Gastroesophageal sphincter (tissue), 4 donors: Measurements from ENCODE around the gene TMEM51. TPM values are rescaled to one million over a fixed set of nuclear protein-coding genes. Genes with fewer than 3 reads are reported as not detected.
A peak's percentile ranks its signal among the peaks of the same experiment; 100 is the strongest.

Experiments used
- ATAC-seq: fragments of 150-250 bp; one replicate; pipeline ENCODE4 v1.9.1; 2016; ENCODE audit warnings: mild to moderate bottlenecking, moderate library complexity
- H3K27ac ChIP-seq, 4 donors: fragments of 200-600 bp; sonication (generic) in 3 of 4; 1 replicate in 3 of 4; 2 replicates in 1 of 4; pipeline ENCODE4 v1.5.1; 2016 to 2019
- H3K27me3 ChIP-seq: fragments of 200-600 bp; sonication (generic); one replicate; pipeline ENCODE4 v1.5.1; 2019
- H3K36me3 ChIP-seq, 2 donors: fragments of 200-600 bp; sonication (generic); one replicate each; pipeline ENCODE4 v1.5.1; 2019; ENCODE audit warnings: control low read depth in 1 of 2
- H3K4me1 ChIP-seq, 3 donors: fragments of 200-600 bp; sonication (generic); 1 replicate in 2 of 3; 2 replicates in 1 of 3; pipeline ENCODE4 v1.5.1; 2016 to 2019; ENCODE audit warnings: control low read depth in 2 of 3
- H3K4me3 ChIP-seq, 2 donors: fragments of 200-600 bp; sonication (generic); one replicate each; pipeline ENCODE4 v1.5.1; 2019; ENCODE audit warnings: mild to moderate bottlenecking in 1 of 2, moderate library complexity in 1 of 2
- H3K9me3 ChIP-seq, 3 donors: fragments of 200-600 bp; sonication (generic); one replicate each; pipeline ENCODE4 v1.5.1; 2017 to 2019; ENCODE audit warnings: control low read depth in 2 of 3
- EP300 ChIP-seq: sonication (generic); formaldehyde crosslinking; IDR thresholded peaks from one replicate; pipeline ENCODE4 v1.6.1; 2017; ENCODE audit warnings: antibody characterized with exemption, mild to moderate bottlenecking
- POLR2A ChIP-seq, 2 donors: fragments of 450-650 bp; IDR thresholded peaks; one replicate each; pipeline ENCODE4 v1.6.1; 2017; ENCODE audit warnings: antibody characterized with exemption in 2 of 2, mild to moderate bottlenecking in 2 of 2, moderate library complexity in 1 of 2
- POLR2AphosphoS5 ChIP-seq: sonication (generic); formaldehyde crosslinking; IDR thresholded peaks from one replicate; pipeline ENCODE4 v1.6.1; 2017; ENCODE audit warnings: antibody characterized with exemption
- WGBS, 2 donors: methylation state at CpG; one replicate each; pipeline ENCODE4 v1.1.5; 2018; ENCODE audit warnings: low coverage in 1 of 2; 5-methylcytosine and 5-hydroxymethylcytosine counted together
- total RNA-seq, 4 donors: library from RNA; depleted of rRNA; stranded (reverse); fragments of >200 nt; gene quantifications; one replicate each; pipeline ENCODE4 v1.1.0, GENCODE V29; 2016
- TF ChIP-seq, protein P1 (sequence below), 4 experiments: fragments of 200-600 bp in 2 of 4; fragments of 450-650 bp in 2 of 4; sonication (generic) in 1 of 4; IDR thresholded peaks; one replicate each; pipeline ENCODE4 v1.5.1; 2017 to 2019; ENCODE audit warnings: antibody characterized with exemption in 4 of 4, mild to moderate bottlenecking in 2 of 4, moderate library complexity in 2 of 4

TMEM51 gene
- total RNA-seq, 4 donors from 2014 or later = 12.6 to 34.7 (median 17.7) TPM

GRCh38 chr1:15217654-15218053 is 64.1 kb downstream of the TMEM51 start:
- TF ChIP-seq, protein P1, sequence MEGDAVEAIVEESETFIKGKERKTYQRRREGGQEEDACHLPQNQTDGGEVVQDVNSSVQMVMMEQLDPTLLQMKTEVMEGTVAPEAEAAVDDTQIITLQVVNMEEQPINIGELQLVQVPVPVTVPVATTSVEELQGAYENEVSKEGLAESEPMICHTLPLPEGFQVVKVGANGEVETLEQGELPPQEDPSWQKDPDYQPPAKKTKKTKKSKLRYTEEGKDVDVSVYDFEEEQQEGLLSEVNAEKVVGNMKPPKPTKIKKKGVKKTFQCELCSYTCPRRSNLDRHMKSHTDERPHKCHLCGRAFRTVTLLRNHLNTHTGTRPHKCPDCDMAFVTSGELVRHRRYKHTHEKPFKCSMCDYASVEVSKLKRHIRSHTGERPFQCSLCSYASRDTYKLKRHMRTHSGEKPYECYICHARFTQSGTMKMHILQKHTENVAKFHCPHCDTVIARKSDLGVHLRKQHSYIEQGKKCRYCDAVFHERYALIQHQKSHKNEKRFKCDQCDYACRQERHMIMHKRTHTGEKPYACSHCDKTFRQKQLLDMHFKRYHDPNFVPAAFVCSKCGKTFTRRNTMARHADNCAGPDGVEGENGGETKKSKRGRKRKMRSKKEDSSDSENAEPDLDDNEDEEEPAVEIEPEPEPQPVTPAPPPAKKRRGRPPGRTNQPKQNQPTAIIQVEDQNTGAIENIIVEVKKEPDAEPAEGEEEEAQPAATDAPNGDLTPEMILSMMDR (IDR thresholded peaks at IDR 0.05) = no peak
- TF ChIP-seq EP300 = no peak
- TF ChIP-seq POLR2A (IDR thresholded peaks at IDR 0.05) = no peak
- no peak for TF ChIP-seq POLR2AphosphoS5
- Histone ChIP-seq H3K4me1 (peaks cover 0 to 27% (median 18%) of the 10 kb centered on the region in 3 donors), H3K27me3 (no peaks in the 10 kb centered on the region), H3K27ac (no peak overlapping the region), H3K36me3 (peaks cover 0 to 16% of the 10 kb centered on the region in 2 donors), H3K9me3 (no peaks in the 10 kb centered on the region), H3K4me3 (no peak overlapping the region)
- no peak for ATAC-seq
- WGBS, 2 donors = 89% methylated on average over 1 of the region's 1 CpG; no CpG with 5 or more reads in 1 of the 2 donors

DNA sequence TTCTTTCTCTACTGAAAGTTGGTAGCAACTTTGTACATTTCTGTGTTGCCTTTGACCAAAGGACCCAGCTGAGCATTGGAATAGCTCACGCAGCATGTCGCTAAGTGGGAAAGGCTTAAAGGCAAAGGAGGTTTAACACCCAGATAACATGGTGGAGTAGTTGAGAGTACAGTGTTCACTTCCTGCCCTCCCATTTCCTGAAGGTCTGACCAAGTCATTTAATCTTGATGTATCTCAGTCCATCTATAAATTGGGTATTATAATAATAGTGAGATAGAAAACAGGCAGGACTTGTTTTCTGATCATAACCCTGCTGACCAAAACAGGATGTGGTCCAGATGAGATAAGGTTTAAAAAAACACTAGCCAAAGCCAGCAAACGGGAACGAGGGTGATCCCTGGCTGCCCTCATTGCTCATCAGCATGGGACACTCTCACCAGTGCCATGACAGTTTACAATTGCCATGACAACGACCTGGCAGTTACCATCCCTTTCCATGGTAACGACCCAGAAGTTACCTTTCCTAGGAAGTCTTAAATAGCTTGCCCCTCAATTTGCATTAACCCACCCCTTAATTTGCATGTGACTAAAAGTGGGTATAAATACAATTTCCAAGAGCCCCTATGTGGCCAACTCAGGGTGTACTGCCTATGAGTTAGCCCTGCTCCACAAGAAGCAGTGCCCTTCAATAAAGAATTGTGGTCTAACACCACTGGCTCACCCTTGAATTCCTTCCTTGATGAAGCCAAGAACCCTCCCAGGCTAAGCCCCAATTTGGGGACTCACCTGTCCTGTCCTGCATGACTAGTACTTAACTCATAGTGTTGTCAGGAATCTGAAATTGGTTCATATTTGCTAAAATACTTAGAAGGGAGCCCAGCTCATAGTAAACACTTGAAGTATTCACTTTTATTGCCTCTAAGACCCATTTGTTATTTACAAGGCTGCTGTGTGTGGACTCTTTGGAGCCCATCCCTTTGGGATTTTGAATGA is 65.0 kb downstream of the TMEM51 start:
- no peak overlapping the region for H3K4me3 ChIP-seq

GRCh38 chr1:15219280-15220023 is 65.9 kb downstream of the TMEM51 start:
- Histone ChIP-seq H3K4me3 (no peak overlapping the region), H3K36me3 (peaks cover 0 to 16% of the 10 kb centered on the region in 2 donors), H3K27me3 (no peaks in the 10 kb centered on the region), H3K4me1 (peaks cover 0 to 9% (median 9%) of the 10 kb centered on the region in 3 donors), H3K27ac (no peak overlapping the region), H3K9me3 (no peaks in the 10 kb centered on the region)
- TF ChIP-seq EP300 = no peak
- TF ChIP-seq POLR2A (IDR thresholded peaks at IDR 0.05) = no peak
- no peak for TF ChIP-seq POLR2AphosphoS5
- TF ChIP-seq, protein P1 (IDR thresholded peaks at IDR 0.05) = no peak
- 91 to 92% methylated on average over 7 of the region's 22 CpGs for WGBS, 2 donors
- ATAC-seq = no peak

More for the DNA sequence above, 65.0 kb downstream of the TMEM51 start:
- peak; percentile 48 for ATAC-seq
- 57 to 86% methylated on average over 2 to 6 of the region's 6 CpGs for WGBS, 2 donors
- H3K9me3 ChIP-seq = no peaks in the 10 kb centered on the region
- H3K4me1 ChIP-seq = peaks cover 0 to 18% (median 10%) of the 10 kb centered on the region in 3 donors
- H3K27me3 ChIP-seq = no peaks in the 10 kb centered on the region
- H3K36me3 ChIP-seq = peaks cover 0 to 16% of the 10 kb centered on the region in 2 donors
- H3K27ac ChIP-seq = no peak overlapping the region
- TF ChIP-seq POLR2A (IDR thresholded peaks at IDR 0.05) = no peak
- TF ChIP-seq, protein P1 (IDR thresholded peaks at IDR 0.05) = no peak
- no peak for TF ChIP-seq EP300
- no peak for TF ChIP-seq POLR2AphosphoS5

DNA sequence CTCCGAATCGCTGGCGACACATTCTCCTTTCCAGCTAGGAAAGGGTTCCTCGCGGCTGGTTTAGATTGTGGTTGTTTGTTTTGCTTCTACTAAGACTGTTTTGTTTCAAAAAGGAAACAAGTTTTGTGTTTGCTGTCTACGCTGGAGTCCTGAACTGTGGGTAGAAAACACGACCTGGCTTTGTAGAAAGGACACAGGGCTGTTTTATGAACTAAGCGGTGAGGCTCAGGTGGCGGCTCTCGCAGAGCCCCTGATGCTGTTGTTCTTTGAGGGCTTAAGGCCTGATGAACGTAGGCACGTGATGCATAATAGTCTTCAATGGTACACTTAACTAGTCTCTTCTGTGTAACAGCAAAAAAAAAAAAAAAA is 66.5 kb downstream of the TMEM51 start:
- no peaks in the 10 kb centered on the region for H3K9me3 ChIP-seq
- ATAC-seq = no peak
- TF ChIP-seq, protein P1 (IDR thresholded peaks at IDR 0.05) = no peak
- TF ChIP-seq EP300 (no peak), POLR2AphosphoS5 (no peak), POLR2A (IDR thresholded peaks at IDR 0.05) (no peak)
- no peaks in the 10 kb centered on the region for H3K27me3 ChIP-seq
- WGBS, 2 donors = 84 to 93% methylated on average over 3 to 6 of the region's 12 CpGs
- no peak overlapping the region for H3K4me3 ChIP-seq
- peaks cover 0 to 16% of the 10 kb centered on the region in 2 donors for H3K36me3 ChIP-seq
- peaks cover 0 to 4% (median 3%) of the 10 kb centered on the region in 3 donors for H3K4me1 ChIP-seq
- H3K27ac ChIP-seq = no peak overlapping the region
